Measurements from ENCODE around the gene WDR93.
A peak's percentile ranks its signal among the peaks of the same experiment; 100 is the strongest.

Gene WDR93

GRCh38 chr15:89662893-89663626 lies 27.6 kb upstream of the WDR93 start:
- no peak for DNase-seq

DNA sequence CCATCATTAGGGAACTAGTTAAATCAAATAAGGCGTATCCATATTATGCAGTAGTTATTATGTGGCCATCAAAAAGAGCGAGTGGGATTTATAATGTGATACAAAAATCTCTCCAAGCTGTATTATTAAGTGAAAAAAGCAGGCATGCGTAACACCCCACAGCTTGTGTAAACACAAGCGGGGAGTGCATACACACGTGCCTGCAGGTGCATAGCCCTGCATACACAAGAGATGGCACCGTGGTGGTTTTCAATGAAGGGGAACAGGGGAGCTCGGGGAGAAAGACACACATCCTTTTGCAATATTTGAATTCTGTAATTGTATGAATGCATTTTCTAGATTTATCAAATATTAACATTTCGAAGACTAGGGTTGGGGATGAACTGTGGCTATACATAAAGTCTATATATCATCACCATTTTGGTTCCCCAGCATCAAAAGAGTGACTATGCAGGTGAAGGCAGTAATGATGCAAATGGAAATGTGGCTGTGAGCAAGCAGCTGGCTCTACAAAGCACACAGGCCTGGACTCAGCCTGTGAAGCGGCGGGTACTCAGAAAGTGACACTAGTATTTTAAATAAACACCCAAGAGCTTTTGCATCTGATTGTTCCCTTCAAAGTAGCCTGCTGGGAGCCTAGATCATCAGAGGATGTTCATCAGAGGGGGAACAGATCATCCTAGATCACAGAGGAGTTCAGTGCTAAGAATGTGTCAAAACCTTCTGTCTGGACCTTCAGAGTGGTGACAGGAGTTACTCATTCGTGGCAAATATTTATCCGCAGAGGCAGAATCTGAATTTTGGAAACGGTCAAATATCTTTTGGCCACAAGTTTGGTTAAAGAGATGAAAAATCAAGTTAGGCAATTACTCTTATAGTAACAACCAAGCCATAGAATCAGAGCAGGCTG lies 25.9 kb upstream of the WDR93 start:
- no peak for DNase-seq

DNA sequence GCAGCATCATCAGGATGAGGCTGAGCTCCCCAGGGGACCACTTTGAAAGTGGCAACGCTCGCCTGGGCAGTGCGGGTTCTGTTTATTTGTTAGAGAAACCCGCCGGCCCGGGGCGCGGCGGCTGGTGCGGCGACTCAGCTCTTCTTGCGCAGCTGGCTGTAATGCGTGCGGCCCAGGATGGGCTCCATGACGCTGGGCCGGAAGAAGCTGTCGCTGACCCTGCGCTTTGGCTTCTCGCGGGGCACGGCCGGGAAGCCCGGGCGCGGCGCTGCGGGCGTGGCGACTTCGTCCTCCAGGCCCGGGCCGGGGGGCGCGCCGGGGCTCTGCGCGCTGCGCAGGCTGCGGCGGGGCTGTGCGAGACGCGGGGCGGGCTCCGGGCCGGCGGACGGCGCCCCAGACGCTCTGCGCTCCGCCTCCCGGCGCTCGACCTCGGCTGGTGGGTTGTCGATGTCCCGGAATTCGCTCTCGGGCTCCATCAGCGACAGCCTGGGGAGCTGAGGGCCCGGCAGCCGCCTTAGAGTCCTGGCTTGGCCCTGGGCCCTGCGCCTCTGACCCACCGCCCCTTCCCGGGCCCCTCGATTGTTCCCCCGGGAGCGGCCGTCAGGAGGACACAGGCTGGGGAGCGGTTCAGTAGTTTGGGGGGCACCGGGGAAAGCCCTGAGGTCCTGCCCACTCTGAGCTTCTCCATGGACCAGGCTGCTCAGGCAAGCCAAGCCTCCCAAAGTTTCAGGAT lies 25.0 kb upstream of the WDR93 start:
- DNase-seq, result no peak

DNA sequence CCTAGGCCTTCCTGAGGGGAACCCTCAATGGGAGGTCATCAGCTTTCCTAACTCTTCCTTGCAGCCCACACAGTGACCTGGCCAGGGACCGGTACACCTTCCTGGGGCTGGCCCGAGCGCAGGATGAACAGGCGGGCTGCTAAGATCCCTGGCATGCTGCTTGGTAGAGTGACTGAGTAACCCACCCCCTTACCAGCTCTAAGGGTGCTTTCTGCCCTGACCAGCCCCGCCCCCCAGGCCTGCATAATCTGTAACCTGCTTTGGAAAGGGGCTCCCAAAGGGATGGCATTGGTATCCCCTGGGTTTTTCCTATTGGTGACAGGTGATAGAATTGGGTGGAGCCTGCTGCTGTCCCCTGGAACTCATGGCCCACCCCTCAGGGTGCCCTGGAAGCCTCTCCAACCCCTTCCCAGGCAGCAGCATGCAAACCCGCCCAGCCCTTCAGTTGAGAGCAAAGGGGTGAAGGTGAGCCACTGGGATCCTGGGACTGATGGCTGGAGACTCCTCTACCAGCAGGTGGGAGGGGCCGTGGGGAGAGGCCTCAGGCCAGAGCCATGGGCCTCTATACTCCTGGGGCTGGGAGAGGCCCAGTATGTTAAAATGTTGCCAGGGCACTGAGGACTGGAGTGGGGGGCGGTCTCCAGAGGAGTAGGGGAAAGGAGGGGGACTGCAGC lies 24.3 kb upstream of the WDR93 start:
- no peak for DNase-seq

- DNase-seq, result no peak
These were observed 23.5 kb upstream of the WDR93 start for GRCh38 chr15:89666858-89667705.

GRCh38 chr15:89667706-89667960 lies 23.0 kb upstream of the WDR93 start:
- no peak for DNase-seq

GRCh38 chr15:89668171-89668570 lies 22.4 kb upstream of the WDR93 start:
- DNase-seq, result no peak

DNA sequence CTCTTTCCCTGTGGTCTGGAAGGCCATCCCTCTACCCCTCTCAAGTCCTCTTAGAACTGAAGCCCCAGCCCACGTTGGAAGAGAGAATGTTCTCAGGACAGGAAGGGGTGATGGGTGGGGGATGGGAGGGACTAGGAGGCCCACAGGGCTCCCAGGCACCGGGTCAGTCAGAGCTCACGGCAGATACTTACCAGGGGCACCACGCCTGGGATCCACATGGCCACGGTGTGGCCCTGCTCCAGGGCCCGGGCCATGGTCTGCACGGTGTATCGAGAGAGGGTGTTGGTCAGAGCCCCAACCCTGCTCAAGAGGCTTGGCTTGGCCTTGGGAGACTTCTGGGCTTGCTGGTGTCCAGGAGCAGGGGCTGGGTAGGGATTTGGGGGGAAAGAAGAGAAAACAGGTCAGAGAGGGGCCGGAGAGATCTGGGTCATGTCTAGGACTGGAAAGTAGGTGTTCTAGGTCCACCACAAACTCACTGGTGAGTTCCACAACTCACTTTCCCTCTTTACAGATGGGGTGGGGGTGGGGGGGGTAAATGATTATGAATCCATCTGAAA lies 21.2 kb upstream of the WDR93 start:
- DNase-seq, result no peak

GRCh38 chr15:89669941-89670340 lies 20.7 kb upstream of the WDR93 start:
- DNase-seq, result no peak

DNA sequence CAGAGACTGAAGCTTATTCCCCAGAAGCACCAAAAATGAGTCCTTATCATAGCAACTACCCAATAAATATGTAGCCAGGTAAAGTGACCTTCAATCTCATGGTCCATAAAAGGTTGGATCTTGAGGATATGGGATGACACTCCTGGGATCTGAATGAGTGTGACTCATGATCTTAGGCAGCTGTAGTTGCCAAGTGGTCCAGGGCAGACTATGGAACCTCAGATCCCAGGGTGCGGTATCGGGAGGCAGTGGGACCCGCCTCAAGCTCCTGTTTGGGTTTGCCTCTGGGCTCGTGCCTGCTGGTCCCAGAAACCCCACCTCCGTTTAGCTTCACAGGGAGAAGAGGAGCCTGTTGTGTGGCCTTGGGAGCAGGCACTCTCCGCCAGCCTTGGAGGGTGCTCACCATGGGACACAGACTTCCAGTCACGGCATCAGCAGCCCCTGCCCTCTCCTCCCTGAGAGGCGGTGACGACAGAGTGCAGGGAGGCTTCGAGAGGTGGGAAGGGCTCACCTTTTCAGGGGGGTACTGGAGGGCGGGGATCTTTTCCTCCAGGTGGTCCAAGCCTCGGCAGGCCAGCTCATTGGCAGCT lies 19.5 kb upstream of the WDR93 start:
- DNase-seq, result no peak

DNA sequence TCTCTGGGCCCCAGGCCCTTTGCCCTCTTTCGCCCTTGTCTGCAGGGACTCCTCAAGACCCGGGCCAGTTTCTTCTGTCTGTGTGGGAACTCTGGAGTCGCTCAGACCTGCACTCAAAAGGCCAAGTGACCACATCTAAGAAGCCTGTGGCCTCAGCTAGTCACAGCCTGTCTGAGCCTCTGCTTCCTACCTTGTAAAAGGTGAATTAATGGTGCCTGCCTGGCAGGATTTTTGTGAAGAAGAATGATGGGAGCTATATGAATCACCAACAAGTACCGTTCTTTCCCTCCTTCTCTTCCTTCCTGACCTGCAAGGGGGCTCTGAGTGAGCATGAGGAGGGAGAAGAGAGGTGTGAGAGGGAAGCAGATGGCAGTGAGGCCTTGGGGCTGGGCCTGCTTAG lies 18.9 kb upstream of the WDR93 start:
- no peak for DNase-seq

GRCh38 chr15:89672221-89673164 lies 18.1 kb upstream of the WDR93 start:
- DNase-seq, result no peak

GRCh38 chr15:89673165-89673512 lies 17.5 kb upstream of the WDR93 start:
- peak; percentile 24 for DNase-seq

DNA sequence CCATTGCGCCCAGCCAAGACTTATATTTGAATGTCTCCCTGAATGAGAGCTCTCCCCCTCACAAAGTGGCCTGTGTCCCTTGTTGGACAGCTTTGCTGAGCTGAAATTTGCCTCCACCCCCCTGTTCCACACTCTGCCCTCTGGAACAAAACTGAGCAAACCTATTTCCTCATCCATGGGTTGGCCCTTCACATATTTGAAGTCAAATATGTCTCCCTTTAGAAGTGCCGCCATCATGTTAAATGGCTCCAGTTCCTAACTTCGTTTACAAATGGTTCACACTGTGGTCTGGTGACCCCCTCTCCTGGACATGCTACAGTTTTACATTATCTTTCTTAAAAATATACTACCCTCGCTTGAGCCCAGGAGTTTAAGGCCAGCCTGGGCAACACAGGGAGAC lies 16.1 kb upstream of the WDR93 start:
- no peak for DNase-seq

DNA sequence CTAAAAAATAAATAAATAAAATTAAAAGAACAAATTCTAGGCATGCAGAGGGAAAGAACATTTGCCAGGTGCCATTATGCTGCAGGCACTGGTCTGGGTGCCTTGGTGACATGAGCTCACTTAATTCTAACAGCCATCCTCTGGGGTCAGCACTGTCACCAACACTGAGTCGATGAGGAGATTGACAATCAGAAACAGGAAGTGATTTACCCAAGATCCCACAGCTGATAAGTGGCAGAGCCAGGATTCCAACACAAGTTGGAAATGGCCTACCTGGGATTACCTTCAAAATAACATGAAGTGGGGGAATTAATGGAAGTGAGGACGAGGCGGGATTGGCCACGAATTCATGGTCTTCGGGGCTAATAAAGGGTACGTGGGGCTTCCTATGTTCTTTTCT lies 15.0 kb upstream of the WDR93 start:
- no peak for DNase-seq

DNA sequence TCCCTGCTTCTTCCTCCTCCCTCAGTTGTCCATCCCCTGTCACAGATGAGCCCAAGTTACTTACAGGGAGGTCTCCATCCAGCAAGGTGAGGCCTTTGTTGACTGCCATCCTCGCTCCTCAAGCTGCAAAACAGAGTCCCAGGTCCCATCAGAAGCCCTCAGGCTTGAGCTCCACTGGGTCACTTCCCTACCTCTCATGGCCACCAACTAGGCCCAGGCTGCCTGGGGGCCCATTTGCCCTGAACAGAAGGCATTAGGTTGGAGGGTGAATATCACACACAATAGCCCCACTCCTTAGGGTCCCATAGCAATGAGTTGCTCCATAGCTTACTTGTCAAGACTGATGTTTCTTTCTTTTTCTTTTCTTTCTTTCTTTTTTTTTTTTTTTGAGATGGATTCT lies 13.2 kb upstream of the WDR93 start:
- no peak for DNase-seq

- no peak for DNase-seq
These were observed 11.4 kb upstream of the WDR93 start, which contains the start of gene PLIN1 for GRCh38 chr15:89679212-89679611. Gene PLIN1, minus strand, starts transcription at chr15:89679367. Its CDS starts 1,878 bp downstream, at chr15:89677489.

DNA sequence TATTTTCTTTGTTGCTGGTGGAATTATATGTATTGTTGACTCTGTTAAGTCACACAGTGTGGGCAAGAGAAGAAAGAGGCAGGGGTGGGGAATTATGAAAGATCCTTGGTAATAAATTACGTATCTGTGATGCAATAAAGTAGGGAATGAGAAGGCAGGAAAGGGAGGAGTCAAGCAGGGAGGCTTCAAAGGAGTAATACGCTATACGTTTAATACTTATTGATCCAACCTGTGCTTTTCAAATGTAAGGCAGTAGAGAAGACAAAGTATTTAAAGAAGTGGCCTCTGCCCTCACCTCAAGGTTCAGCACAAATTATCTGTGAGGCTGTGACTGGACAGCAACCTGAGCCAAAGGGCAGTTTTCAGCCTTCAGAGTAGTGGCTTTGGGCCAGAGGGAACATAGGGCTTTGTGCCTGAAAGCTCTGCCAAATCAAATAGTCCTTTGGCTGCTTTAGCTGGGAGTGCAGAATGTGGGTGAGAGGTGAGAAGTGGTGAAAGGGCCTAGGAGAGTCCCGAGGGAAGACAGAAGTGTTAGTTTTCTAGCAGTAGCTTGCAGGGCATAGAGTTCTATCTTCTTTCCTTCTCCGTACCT lies 10.2 kb upstream of the WDR93 start:
- DNase-seq, result no peak

- no peak for DNase-seq
These were observed 9.5 kb upstream of the WDR93 start for GRCh38 chr15:89681146-89681545.

- DNase-seq, result no peak
These were observed 4.6 kb upstream of the WDR93 start for GRCh38 chr15:89685995-89686394.

All from stimulated activated CD4-positive, alpha-beta T cell treated with anti-CD3 and anti-CD28 coated beads, Interleukin-1b, Interleukin-23, amount 100 ng/mL, for 48 hours (primary cell).